Mesenchymal stem cell (in vitro differentiated cells and primary cell): ENCODE measurements around the gene SSNA1.

Experiments
- DNase-seq: peaks from one replicate; pipeline ENCODE4 v3.0.0-alpha.2; 2013
- H2AFZ ChIP-seq: one replicate; pipeline ENCODE4 v1.6.1; 2013; ENCODE audit warnings: low read depth, mild to moderate bottlenecking, control low read depth, inconsistent platforms, low read length, moderate library complexity
- H2AK5ac ChIP-seq: 2 replicates; pipeline ENCODE4 v1.6.1; 2013; ENCODE audit warnings: low read length, moderate library complexity, mild to moderate bottlenecking, inconsistent platforms; ENCODE audit not compliant: severe bottlenecking
- H2BK120ac ChIP-seq: one replicate; pipeline ENCODE4 v1.6.1; 2013; ENCODE audit warnings: low read depth, mild to moderate bottlenecking, inconsistent platforms, low read length, moderate library complexity
- H2BK12ac ChIP-seq, 2 experiments: one replicate each; pipeline ENCODE4 v1.6.1; 2013; ENCODE audit warnings: inconsistent platforms in 2 of 2, low read length in 2 of 2, mild to moderate bottlenecking in 2 of 2, moderate library complexity in 2 of 2, control low read depth in 1 of 2
- H2BK15ac ChIP-seq: one replicate; pipeline ENCODE4 v1.6.1; 2013; ENCODE audit warnings: mild to moderate bottlenecking, low read depth, inconsistent platforms; ENCODE audit not compliant: poor library complexity, severe bottlenecking
- H2BK5ac ChIP-seq: 2 replicates; pipeline ENCODE4 v1.6.1; 2013; ENCODE audit warnings: low read depth, mild to moderate bottlenecking, low read length, control low read depth, inconsistent platforms; ENCODE audit not compliant: poor library complexity, severe bottlenecking
- H3K14ac ChIP-seq, 2 experiments: one replicate each; pipeline ENCODE4 v1.6.1; 2013; ENCODE audit warnings: inconsistent platforms in 2 of 2, low read length in 2 of 2, control low read depth in 1 of 2, mild to moderate bottlenecking in 1 of 2, moderate library complexity in 1 of 2
- H3K18ac ChIP-seq, 2 experiments: one replicate each; pipeline ENCODE4 v1.6.1; 2013; ENCODE audit warnings: inconsistent platforms in 2 of 2, low read length in 2 of 2, control low read depth in 1 of 2, low read depth in 1 of 2, mild to moderate bottlenecking in 1 of 2
- H3K23ac ChIP-seq, 2 experiments: one replicate each; pipeline ENCODE4 v1.6.1; 2013; ENCODE audit warnings: inconsistent platforms in 2 of 2, low read length in 2 of 2, mild to moderate bottlenecking in 2 of 2, moderate library complexity in 2 of 2, control low read depth in 1 of 2
- H3K27ac ChIP-seq: 2 replicates; pipeline ENCODE4 v1.5.1; 2013; ENCODE audit warnings: mild to moderate bottlenecking, moderate library complexity, low read length, control low read depth, inconsistent platforms; ENCODE audit not compliant: poor library complexity, severe bottlenecking
- H3K27me3 ChIP-seq, 2 experiments: 2 replicates each; pipeline versions ENCODE4 v1.6.1 to v1.7.0; 2013; ENCODE audit warnings: low read length in 2 of 2, mild to moderate bottlenecking in 2 of 2, moderate library complexity in 2 of 2, control low read depth in 1 of 2, inconsistent platforms in 1 of 2; ENCODE audit not compliant: control insufficient read depth in 1 of 2, insufficient read depth in 1 of 2
- H3K36me3 ChIP-seq, 2 experiments: 2 replicates each; pipeline versions ENCODE4 v1.6.1 to v1.7.0; 2013; ENCODE audit warnings: low read length in 2 of 2, control low read depth in 1 of 2, inconsistent platforms in 1 of 2, low read depth in 1 of 2, mild to moderate bottlenecking in 1 of 2; ENCODE audit not compliant: insufficient read depth in 2 of 2, control insufficient read depth in 1 of 2
- H3K4ac ChIP-seq, 2 experiments: one replicate each; pipeline ENCODE4 v1.6.1; 2013; ENCODE audit warnings: inconsistent platforms in 2 of 2, low read length in 2 of 2, mild to moderate bottlenecking in 2 of 2, moderate library complexity in 2 of 2, control low read depth in 1 of 2, low read depth in 1 of 2
- H3K4me1 ChIP-seq: 2 replicates; pipeline ENCODE4 v1.6.1; 2013; ENCODE audit warnings: low read depth, low read length, control low read depth; ENCODE audit not compliant: control insufficient read depth, insufficient read depth
- H3K4me2 ChIP-seq: 2 replicates; pipeline ENCODE4 v1.6.1; 2013; ENCODE audit warnings: low read length, mild to moderate bottlenecking, inconsistent platforms; ENCODE audit not compliant: poor library complexity, severe bottlenecking
- H3K4me3 ChIP-seq, 2 experiments: 2 replicates each; pipeline versions ENCODE4 v1.5.1 to v1.7.0; 2013; ENCODE audit warnings: low read length in 2 of 2, mild to moderate bottlenecking in 2 of 2, control low read depth in 1 of 2, low read depth in 1 of 2; ENCODE audit not compliant: insufficient read depth in 1 of 2
- H3K79me1 ChIP-seq: replicated peaks from 2 replicates; pipeline ENCODE4 v1.6.1; 2013; ENCODE audit warnings: mild to moderate bottlenecking, control low read depth, low read length, inconsistent platforms; ENCODE audit not compliant: poor library complexity, severe bottlenecking
- H3K9ac ChIP-seq: 2 replicates; pipeline ENCODE4 v1.7.0; 2013; ENCODE audit warnings: mild to moderate bottlenecking, low read length, moderate library complexity
- H3K9me3 ChIP-seq: 2 replicates; pipeline ENCODE4 v1.7.0; 2013; ENCODE audit warnings: mild to moderate bottlenecking, low read length; ENCODE audit not compliant: control insufficient read depth
- H4K8ac ChIP-seq: one replicate; pipeline ENCODE4 v1.6.1; 2013; ENCODE audit warnings: inconsistent platforms, mild to moderate bottlenecking, low read length, moderate library complexity
- H4K91ac ChIP-seq: one replicate; pipeline ENCODE4 v1.6.1; 2013; ENCODE audit warnings: mild to moderate bottlenecking, low read length, inconsistent platforms
- WGBS: methylation state at CpG from one replicate; pipeline ENCODE4 v1.1.7; 2013; ENCODE audit warnings: mixed read lengths; 5-methylcytosine and 5-hydroxymethylcytosine counted together

SSNA1 gene

DNA sequence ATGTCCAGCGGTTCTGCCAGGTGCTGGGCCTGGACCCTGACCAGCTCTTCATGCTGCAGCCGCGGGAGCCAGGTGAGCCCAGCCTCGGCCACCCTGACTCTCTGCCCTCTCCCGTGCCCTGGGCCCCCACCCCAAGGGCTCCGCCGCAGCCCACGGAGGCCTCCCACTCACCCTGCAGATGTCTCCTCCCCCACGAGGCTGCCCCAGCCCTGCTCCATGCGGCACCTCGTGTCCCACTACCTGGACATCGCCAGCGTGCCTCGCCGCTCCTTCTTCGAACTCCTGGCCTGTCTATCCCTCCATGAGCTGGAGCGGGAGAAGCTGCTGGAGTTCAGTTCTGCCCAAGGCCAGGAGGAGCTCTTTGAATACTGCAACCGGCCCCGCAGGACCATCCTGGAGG lies 26.1 kb downstream of the SSNA1 start:
- WGBS = 96% methylated on average over 19 of the region's 19 CpGs
- peaks cover 5 to 70% of the 10 kb centered on the region in 2 experiments for H3K36me3 ChIP-seq
- peaks cover 33% of the 10 kb centered on the region for H3K4me1 ChIP-seq
- H4K91ac ChIP-seq = no peak overlapping the region
- no peak overlapping the region for H3K18ac ChIP-seq
- H3K27ac ChIP-seq = no peak overlapping the region
- H3K4me3 ChIP-seq = no peak overlapping the region
- no peak overlapping the region for H2AK5ac ChIP-seq
- no peak overlapping the region for H4K8ac ChIP-seq
- H3K79me1 ChIP-seq = peaks cover 3% of the 10 kb centered on the region
- H2AFZ ChIP-seq = no peak overlapping the region
- H3K23ac ChIP-seq = no peak overlapping the region
- H3K27me3 ChIP-seq = no peaks in the 10 kb centered on the region
- H3K14ac ChIP-seq = no peak overlapping the region
- H2BK12ac ChIP-seq = no peak overlapping the region
- no peaks in the 10 kb centered on the region for H3K9me3 ChIP-seq
- no peak overlapping the region for H3K4ac ChIP-seq
- H2BK5ac ChIP-seq = no peak overlapping the region
- no peak overlapping the region for H3K9ac ChIP-seq
- H3K4me2 ChIP-seq = no peak overlapping the region
- DNase-seq = no peak
- no peak overlapping the region for H2BK120ac ChIP-seq
- H2BK15ac ChIP-seq = no peak overlapping the region

DNA sequence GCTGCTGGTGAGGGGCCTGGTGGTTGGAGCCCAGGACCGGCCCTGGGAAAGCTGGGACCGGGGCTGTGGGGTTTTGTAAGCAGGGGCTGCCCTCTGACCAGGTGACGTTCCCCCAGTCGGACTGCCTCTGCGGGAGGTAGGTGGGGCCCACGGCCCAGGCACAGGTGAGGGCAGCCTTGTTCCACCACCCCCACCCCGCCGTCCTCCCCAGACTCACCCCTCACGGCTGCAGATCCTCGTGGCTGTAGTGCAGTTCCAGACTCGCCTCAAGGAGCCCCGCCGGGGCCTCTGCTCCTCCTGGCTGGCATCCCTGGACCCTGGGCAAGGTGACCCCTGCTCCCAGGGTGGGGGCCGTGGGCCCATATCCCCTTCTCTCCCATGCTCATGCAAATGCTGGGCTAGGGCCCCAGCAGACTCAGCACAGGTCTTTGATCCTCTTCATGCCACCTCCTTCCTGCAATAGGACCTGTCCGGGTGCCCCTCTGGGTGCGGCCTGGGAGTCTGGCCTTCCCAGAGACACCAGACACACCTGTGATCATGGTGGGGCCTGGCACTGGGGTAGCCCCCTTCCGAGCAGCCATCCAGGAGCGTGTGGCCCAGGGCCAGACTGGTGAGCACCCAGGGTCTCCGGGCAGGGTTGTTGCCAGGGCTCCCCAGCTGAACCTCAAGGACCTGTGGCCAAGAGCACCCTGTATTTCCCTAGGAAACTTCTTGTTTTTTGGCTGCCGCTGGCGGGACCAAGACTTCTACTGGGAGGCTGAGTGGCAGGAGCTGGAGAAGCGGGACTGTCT lies 26.9 kb downstream of the SSNA1 start:
- H2BK120ac ChIP-seq = no peak overlapping the region
- H3K9ac ChIP-seq = no peak overlapping the region
- WGBS = 97% methylated on average over 22 of the region's 22 CpGs
- H3K27me3 ChIP-seq = no peaks in the 10 kb centered on the region
- no peak overlapping the region for H3K23ac ChIP-seq
- H3K36me3 ChIP-seq = peaks cover 5 to 69% of the 10 kb centered on the region in 2 experiments
- no peak overlapping the region for H2AFZ ChIP-seq
- H3K79me1 ChIP-seq = peaks cover 3% of the 10 kb centered on the region
- DNase-seq = no peak
- no peak overlapping the region for H2BK15ac ChIP-seq
- H3K4me3 ChIP-seq = no peak overlapping the region
- no peak overlapping the region for H4K91ac ChIP-seq
- no peak overlapping the region for H4K8ac ChIP-seq
- H2BK5ac ChIP-seq = no peak overlapping the region
- no peaks in the 10 kb centered on the region for H3K9me3 ChIP-seq
- H3K14ac ChIP-seq = no peak overlapping the region
- no peak overlapping the region for H2BK12ac ChIP-seq
- H2AK5ac ChIP-seq = no peak overlapping the region
- H3K27ac ChIP-seq = no peak overlapping the region
- H3K4ac ChIP-seq = no peak overlapping the region
- H3K18ac ChIP-seq = no peak overlapping the region
- no peak overlapping the region for H3K4me2 ChIP-seq
- H3K4me1 ChIP-seq = peaks cover 38% of the 10 kb centered on the region

DNA sequence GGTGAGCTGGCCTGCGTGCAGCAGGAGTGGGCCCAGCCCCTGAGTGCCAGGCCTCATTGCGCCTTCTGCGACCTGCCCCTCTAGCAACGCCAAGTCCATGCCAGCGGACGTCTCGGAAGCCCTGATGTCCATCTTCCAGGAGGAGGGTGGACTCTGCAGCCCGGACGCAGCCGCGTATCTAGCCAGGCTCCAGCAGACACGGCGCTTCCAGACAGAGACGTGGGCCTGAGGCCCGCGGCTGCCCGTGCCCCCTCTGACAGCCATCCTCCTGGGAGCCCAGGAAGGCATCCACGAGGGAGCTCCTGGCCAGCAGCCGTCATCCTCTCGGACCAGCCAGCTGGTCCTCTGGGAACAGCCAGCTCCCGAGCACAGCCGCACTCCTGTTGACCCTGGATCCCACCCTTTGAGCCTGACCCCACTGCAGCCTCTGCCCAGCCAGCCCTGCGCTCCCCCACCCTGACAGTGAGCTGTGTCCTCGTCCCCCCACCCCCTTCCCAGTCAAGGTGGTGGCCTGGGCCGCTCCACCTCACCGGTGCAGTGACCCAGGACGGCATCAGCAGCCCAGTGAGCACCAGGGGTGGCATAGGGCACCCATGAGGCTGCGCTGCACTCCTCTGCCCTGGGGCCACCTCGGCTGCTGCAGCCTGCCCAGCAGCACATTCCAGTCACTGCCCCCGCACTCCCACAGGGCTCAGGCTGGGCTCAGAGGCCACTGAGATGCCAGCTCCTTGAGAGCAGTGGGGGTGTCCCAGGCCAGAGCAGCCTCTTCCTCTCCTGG lies 27.9 kb downstream of the SSNA1 start:
- no peak overlapping the region for H2BK12ac ChIP-seq

More for the DNA sequence above, 27.9 kb downstream of the SSNA1 start:
- Histone ChIP-seq H4K91ac (no peak overlapping the region), H2BK15ac (no peak overlapping the region), H3K9me3 (no peaks in the 10 kb centered on the region), H3K27ac (no peak overlapping the region), H3K9ac (no peak overlapping the region), H3K79me1 (peaks cover 3% of the 10 kb centered on the region), H3K4me1 (peaks cover 45% of the 10 kb centered on the region), H2AFZ (no peak overlapping the region), H4K8ac (no peak overlapping the region), H2AK5ac (no peak overlapping the region), H3K36me3 (peaks cover 5 to 62% of the 10 kb centered on the region in 2 experiments), H3K14ac (no peak overlapping the region), H2BK5ac (no peak overlapping the region), H3K4me2 (no peak overlapping the region), H3K4me3 (no peak overlapping the region), H3K4ac (no peak overlapping the region), H2BK120ac (no peak overlapping the region), H3K23ac (no peak overlapping the region), H3K18ac (no peak overlapping the region), H3K27me3 (no peaks in the 10 kb centered on the region)
- DNase-seq = no peak
- 98% methylated on average over 30 of the region's 30 CpGs for WGBS
